Neuronal stem cell (in vitro differentiated cells): ENCODE measurements around the gene PRR35.
A peak's percentile ranks its signal among the peaks of the same experiment; 100 is the strongest.

Experiments used
- DNase-seq: peaks from one replicate; pipeline ENCODE4 v3.0.0-alpha.2; 2013; ENCODE audit warnings: low spot score
- H2AFZ ChIP-seq: one replicate; pipeline ENCODE4 v1.6.1; 2013; ENCODE audit warnings: mild to moderate bottlenecking, low read length, inconsistent platforms
- H2AK5ac ChIP-seq: 2 replicates; pipeline ENCODE4 v1.6.1; 2013; ENCODE audit warnings: low read depth, mild to moderate bottlenecking, inconsistent platforms, low read length, moderate library complexity, mixed read lengths
- H2BK120ac ChIP-seq: 2 replicates; pipeline ENCODE4 v1.6.1; 2013; ENCODE audit warnings: low read depth, mild to moderate bottlenecking, inconsistent platforms, low read length, moderate library complexity, mixed read lengths
- H2BK12ac ChIP-seq: one replicate; pipeline ENCODE4 v1.6.1; 2013; ENCODE audit warnings: low read length, inconsistent platforms
- H2BK15ac ChIP-seq: 2 replicates; pipeline ENCODE4 v1.6.1; 2013; ENCODE audit warnings: mild to moderate bottlenecking, low read length, inconsistent platforms, mixed read lengths
- H2BK5ac ChIP-seq: one replicate; pipeline ENCODE4 v1.6.1; 2013; ENCODE audit warnings: inconsistent platforms, mild to moderate bottlenecking, low read length, moderate library complexity
- H3K14ac ChIP-seq: one replicate; pipeline ENCODE4 v1.6.1; 2013; ENCODE audit warnings: low read length, inconsistent platforms
- H3K18ac ChIP-seq: 2 replicates; pipeline ENCODE4 v1.6.1; 2013; ENCODE audit warnings: low read length, inconsistent platforms
- H3K23ac ChIP-seq: 2 replicates; pipeline ENCODE4 v1.6.1; 2013; ENCODE audit warnings: low read depth, mild to moderate bottlenecking, mixed read lengths, low read length, inconsistent platforms; ENCODE audit not compliant: poor library complexity
- H3K27ac ChIP-seq: replicated peaks from 3 replicates; pipeline ENCODE4 v1.5.1; 2013; ENCODE audit warnings: low read length, inconsistent platforms
- H3K27me3 ChIP-seq, 3 experiments: 2 replicates each; pipeline ENCODE4 v1.6.1; 2013; ENCODE audit warnings: low read length in 3 of 3, mild to moderate bottlenecking in 2 of 3, inconsistent platforms in 1 of 3, low read depth in 1 of 3, mixed read lengths in 1 of 3, moderate library complexity in 1 of 3; ENCODE audit not compliant: control insufficient read depth in 3 of 3, insufficient read depth in 3 of 3
- H3K36me3 ChIP-seq, 2 donors: replicated peaks in 1 of 2; 2 replicates each; pipeline ENCODE4 v1.6.1; 2013; ENCODE audit warnings: low read length in 2 of 2; ENCODE audit not compliant: control insufficient read depth in 2 of 2, insufficient read depth in 2 of 2
- H3K4ac ChIP-seq: 2 replicates; pipeline ENCODE4 v1.6.1; 2013; ENCODE audit warnings: inconsistent platforms, mild to moderate bottlenecking, low read length, moderate library complexity
- H3K4me1 ChIP-seq, 2 donors: 1 replicate in 1 of 2; 2 replicates in 1 of 2; pipeline ENCODE4 v1.6.1; 2013; ENCODE audit warnings: low read length in 2 of 2, low read depth in 1 of 2; ENCODE audit not compliant: control insufficient read depth in 2 of 2, insufficient read depth in 1 of 2
- H3K4me2 ChIP-seq: one replicate; pipeline ENCODE4 v1.6.1; 2013; ENCODE audit warnings: mild to moderate bottlenecking, low read length, inconsistent platforms; ENCODE audit not compliant: insufficient read depth, poor library complexity, severe bottlenecking
- H3K4me3 ChIP-seq, 2 donors: 2 replicates each; pipeline ENCODE4 v1.5.1; 2013; ENCODE audit warnings: low read length in 2 of 2, mild to moderate bottlenecking in 2 of 2, inconsistent platforms in 1 of 2, moderate library complexity in 1 of 2
- H3K79me1 ChIP-seq: one replicate; pipeline ENCODE4 v1.6.1; 2013; ENCODE audit warnings: low read depth, mild to moderate bottlenecking, inconsistent platforms, low read length, moderate library complexity
- H3K9ac ChIP-seq: one replicate; pipeline ENCODE4 v1.6.1; 2013; ENCODE audit warnings: mild to moderate bottlenecking, low read depth, low read length, inconsistent platforms; ENCODE audit not compliant: poor library complexity
- H3K9me3 ChIP-seq, 2 donors: replicated peaks in 1 of 2; 2 replicates each; pipeline versions ENCODE3 to v1.6.1; 2013; ENCODE audit warnings: low read length in 2 of 2, mild to moderate bottlenecking in 2 of 2, inconsistent platforms in 1 of 2, low read depth in 1 of 2, mixed read lengths in 1 of 2, moderate library complexity in 1 of 2; ENCODE audit not compliant: control insufficient read depth in 2 of 2, insufficient read depth in 1 of 2
- H4K8ac ChIP-seq: one replicate; pipeline ENCODE4 v1.6.1; 2013; ENCODE audit warnings: low read depth, mild to moderate bottlenecking, inconsistent platforms, low read length, moderate library complexity
- H4K91ac ChIP-seq: one replicate; pipeline ENCODE4 v1.6.1; 2013; ENCODE audit warnings: low read length, low read depth, mild to moderate bottlenecking, inconsistent platforms; ENCODE audit not compliant: poor library complexity
- WGBS, 2 donors: extraction: QIAGEN DNeasy Blood & Tissue Kit; methylation state at CpG; one replicate each; pipeline ENCODE4 v1.1.7; 2013; ENCODE audit warnings: missing lambda C conversion rate in 2 of 2, mixed read lengths in 1 of 2; ENCODE audit not compliant: insufficient read length in 2 of 2, insufficient replicate concordance in 1 of 2; ENCODE audit errors: extremely low coverage in 2 of 2; 5-methylcytosine and 5-hydroxymethylcytosine counted together

Gene PRR35

DNA sequence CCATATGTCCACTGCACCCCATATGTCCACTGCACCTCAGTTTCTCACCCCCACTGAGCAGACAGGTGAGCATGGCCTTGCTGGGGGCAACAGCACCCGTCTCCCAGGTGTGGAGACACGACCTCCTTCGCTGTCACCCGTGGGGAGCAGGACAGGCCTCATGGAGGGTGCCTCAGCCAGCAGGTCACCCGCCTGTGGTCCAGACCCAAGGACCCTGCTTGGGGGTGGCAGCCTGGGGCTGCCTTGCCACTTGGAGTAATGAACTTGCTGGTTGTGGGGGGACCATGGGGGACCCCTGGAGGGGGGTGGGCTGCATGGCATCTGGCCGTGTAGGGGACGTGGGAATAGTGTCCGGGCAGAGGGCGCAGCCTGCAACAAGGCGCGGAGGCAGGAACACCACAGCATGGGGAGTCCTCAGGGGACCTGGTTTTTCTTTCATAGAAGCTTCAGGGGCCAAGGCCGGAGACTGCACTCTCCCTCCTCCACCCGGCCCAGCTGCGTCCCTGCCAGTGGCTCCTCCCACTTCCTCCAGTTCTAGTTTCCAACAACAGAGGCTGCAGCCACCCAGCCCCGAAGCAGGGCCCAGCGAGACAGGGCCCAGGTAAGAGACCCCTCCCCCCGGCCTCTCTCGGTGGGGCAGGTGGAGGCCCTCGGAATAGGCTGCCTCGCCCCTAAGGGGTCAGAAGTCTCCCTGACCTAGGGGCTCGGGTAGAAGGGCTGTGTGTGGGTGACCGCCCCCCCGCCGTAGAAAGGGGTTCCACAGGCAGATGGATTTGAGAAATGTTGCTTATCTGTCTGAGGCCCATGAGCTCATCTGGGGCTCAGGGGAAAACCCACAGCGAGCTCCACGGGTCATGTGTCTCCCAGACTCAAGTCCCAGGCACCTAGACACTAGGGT lies 6.5 kb downstream of the PRR35 start, which contains the start of gene NHLRC4:
Gene NHLRC4 (plus strand): TSS at position 531 of the 898 bp plus-strand sequence. CDS start 1,043 bp downstream, outside the sequence.
- Histone ChIP-seq H3K4me2 (no peak within 1 kb of the TSS), H3K9ac (peak within 1 kb of the TSS; percentile 60), H4K8ac (peak within 1 kb of the TSS; percentile 17), H3K18ac (peak within 1 kb of the TSS; percentile 76), H3K9me3 (peaks cover 0 to 2% of the 10 kb centered on the region in 2 donors), H2BK15ac (peak within 1 kb of the TSS; percentile 92), H2BK120ac (peak within 1 kb of the TSS; percentile 61), H4K91ac (no peak within 1 kb of the TSS), H3K36me3 (peaks cover under 1 to 2% of the 10 kb centered on the region in 2 donors), H3K4me1 (peaks cover 6 to 32% of the 10 kb centered on the region in 2 donors), H3K23ac (peak within 1 kb of the TSS; percentile 98), H3K4me3 (no peak within 1 kb of the TSS), H3K27ac (no peak within 1 kb of the TSS), H2AFZ (peak within 1 kb of the TSS; percentile 81), H2AK5ac (peak within 1 kb of the TSS; percentile 81), H3K27me3 (peaks cover 0 to 17% (median 8%) of the 10 kb centered on the region in 3 experiments), H3K14ac (no peak within 1 kb of the TSS), H3K79me1 (peaks cover 16% of the 10 kb centered on the region), H3K4ac (no peak within 1 kb of the TSS), H2BK5ac (peak within 1 kb of the TSS; percentile 87), H2BK12ac (peak within 1 kb of the TSS; percentile 58)
- no CpG with 5 or more reads among the region's 26 CpGs for WGBS, 2 donors
- no peak for DNase-seq

DNA sequence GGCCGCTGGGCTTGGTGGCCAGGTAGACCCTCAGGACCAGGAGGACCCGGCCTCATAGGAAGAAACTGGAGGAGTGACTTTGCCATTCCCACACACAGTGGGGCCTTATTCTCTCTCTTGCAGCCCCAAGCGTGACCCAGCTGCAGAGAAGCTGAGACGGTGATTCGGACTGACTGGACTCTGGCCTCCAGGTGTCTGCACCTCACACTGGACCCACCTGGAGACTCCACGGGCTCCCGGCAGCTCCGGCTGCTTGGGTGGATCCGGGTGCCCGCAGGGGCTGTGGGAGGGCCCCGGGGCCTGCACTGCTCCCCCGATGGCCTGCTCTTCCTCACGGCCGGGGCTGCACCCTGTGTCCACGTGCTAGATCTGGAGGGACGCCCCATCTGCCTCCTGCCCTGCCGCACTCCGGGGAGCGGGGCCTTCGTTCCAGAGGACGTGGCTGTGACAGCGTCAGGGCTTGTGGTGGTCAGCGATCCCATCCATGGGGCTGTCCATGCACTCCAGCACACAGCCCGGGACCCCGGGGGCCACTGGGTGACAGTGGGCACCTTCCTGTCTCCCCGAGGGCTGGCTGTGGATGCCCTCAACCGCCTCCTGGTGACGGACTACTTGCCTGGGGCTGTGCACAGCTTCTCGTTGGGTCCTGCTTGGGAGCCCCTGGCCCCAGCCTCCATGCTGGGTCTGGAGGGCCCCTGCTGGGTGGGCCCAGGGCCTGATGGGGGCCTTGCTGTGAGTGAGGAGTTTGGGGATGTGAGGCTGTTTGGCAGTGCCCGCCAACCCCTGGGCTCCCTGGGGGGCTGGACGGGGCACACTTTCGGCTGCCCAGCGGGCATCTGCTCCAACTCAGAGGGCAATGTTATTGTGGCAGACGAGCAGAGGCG lies 7.4 kb downstream of the PRR35 start:
- no peak overlapping the region for H3K18ac ChIP-seq
- H3K4me3 ChIP-seq = no peak overlapping the region
- H3K4me1 ChIP-seq = peaks cover 6 to 32% of the 10 kb centered on the region in 2 donors
- no peak overlapping the region for H2AFZ ChIP-seq
- no peak overlapping the region for H3K27ac ChIP-seq
- no CpG with 5 or more reads among the region's 35 CpGs for WGBS, 2 donors
- H3K9me3 ChIP-seq = no peaks in the 10 kb centered on the region
- peak overlapping the region; percentile 81 for H2AK5ac ChIP-seq
- H3K4me2 ChIP-seq = no peak overlapping the region
- H2BK120ac ChIP-seq = peak overlapping the region; percentile 61
- H3K79me1 ChIP-seq = peaks cover 16% of the 10 kb centered on the region
- peak overlapping the region; percentile 17 for H4K8ac ChIP-seq
- no peak overlapping the region for H3K9ac ChIP-seq
- peak overlapping the region; percentile 85 for H3K23ac ChIP-seq
- no peak overlapping the region for H3K14ac ChIP-seq
- peaks cover 0 to 9% (median 0%) of the 10 kb centered on the region in 3 experiments for H3K27me3 ChIP-seq
- H3K36me3 ChIP-seq = peaks cover 8 to 9% of the 10 kb centered on the region in 2 donors
- DNase-seq = no peak
- no peak overlapping the region for H3K4ac ChIP-seq
- peak overlapping the region; percentile 60 for H2BK5ac ChIP-seq
- no peak overlapping the region for H4K91ac ChIP-seq
- H2BK12ac ChIP-seq = peak overlapping the region; percentile 58
- H2BK15ac ChIP-seq = peak overlapping the region; percentile 49

DNA sequence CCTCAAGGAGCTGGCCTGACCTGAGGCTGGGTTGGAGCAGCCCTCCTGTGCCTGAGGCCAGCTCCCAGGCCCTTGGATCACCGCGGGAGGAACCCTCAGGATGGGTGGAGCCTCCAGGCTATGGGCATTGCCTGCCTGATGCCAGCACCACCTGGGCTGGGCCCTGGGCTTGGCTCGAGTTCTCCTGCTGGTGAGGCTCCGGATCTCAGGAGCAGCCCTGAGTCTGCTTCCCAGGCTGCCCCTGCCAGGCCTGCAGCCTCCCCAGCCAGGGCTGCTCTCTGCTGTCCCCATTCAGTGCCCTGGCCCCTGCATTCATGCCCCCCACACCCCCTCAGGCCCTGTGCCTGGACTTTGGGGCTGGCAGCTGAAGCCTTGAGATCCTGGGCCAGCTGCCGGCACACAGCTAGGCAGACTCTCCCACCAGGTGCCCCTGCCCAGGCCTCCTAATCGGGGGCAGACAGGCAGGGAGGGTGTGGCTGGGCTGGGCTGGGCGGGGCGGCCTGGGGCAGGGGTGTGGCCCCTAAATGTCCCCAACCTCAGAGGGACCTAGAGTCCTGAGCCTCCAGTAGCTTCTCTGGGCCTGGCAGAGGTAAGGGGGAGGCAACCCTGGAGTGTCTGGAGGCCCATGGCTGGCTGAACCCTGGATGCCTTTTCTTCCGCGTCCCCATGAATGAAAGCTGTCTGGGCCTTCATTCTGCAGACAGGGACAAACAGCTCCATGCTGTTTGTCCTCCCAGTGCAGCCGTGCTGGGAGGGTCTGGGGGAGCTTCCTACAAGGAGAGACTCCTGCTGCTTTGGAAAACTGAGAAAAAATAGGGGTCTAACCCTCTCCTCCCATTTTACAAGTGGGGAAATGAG lies 8.4 kb downstream of the PRR35 start:
- Histone ChIP-seq H3K79me1 (peaks cover 22% of the 10 kb centered on the region), H3K4me1 (peaks cover 6 to 32% of the 10 kb centered on the region in 2 donors), H2AFZ (peak overlapping the region; percentile 99), H3K9ac (no peak overlapping the region), H2BK15ac (peak overlapping the region; percentile 94), H3K4me3 (peak overlapping the region in 1 of 2 donors; percentile 71), H3K27ac (no peak overlapping the region), H3K36me3 (peaks cover 8 to 10% of the 10 kb centered on the region in 2 donors), H3K4me2 (no peak overlapping the region), H3K27me3 (no peaks in the 10 kb centered on the region), H3K23ac (peak overlapping the region; percentile 85), H2BK12ac (no peak overlapping the region), H3K9me3 (no peaks in the 10 kb centered on the region), H3K18ac (peak overlapping the region; percentile 97), H3K14ac (no peak overlapping the region), H2BK120ac (no peak overlapping the region), H2AK5ac (peak overlapping the region; percentile 98), H2BK5ac (peak overlapping the region; percentile 87), H3K4ac (no peak overlapping the region), H4K8ac (peak overlapping the region; percentile 50), H4K91ac (no peak overlapping the region)
- no CpG with 5 or more reads among the region's 11 CpGs for WGBS, 2 donors
- no peak for DNase-seq
